ENCODE data around the gene ZNF275. TPM values are rescaled to one million over a fixed set of nuclear protein-coding genes. Genes with fewer than 3 reads are reported as not detected.
A peak's percentile ranks its signal among the peaks of the same experiment; 100 is the strongest.
"Not testable (repeated sequence)": the region's sequence is repeated elsewhere in the genome, so short reads cannot be mapped to it uniquely, and the experiment has no call there.

ZNF275 gene, protein sequence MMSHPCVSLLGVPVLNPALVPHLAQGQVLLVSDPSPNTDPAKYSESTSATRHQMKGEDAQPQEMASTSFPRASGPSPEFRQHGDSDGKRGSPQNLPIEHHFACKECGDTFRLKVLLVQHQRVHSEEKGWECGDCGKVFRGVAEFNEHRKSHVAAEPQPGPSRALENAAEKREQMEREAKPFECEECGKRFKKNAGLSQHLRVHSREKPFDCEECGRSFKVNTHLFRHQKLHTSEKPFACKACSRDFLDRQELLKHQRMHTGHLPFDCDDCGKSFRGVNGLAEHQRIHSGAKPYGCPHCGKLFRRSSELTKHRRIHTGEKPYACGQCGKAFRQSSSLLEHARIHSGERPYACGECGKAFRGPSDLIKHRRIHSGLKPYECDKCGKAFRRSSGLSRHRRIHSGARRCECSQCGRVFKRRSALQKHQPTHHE
- total RNA-seq: 10 to 100 TPM in 2 of 3 donors, 1 to 10 TPM in 1; 8.3 to 13.3 (median 12.8) TPM

DNA sequence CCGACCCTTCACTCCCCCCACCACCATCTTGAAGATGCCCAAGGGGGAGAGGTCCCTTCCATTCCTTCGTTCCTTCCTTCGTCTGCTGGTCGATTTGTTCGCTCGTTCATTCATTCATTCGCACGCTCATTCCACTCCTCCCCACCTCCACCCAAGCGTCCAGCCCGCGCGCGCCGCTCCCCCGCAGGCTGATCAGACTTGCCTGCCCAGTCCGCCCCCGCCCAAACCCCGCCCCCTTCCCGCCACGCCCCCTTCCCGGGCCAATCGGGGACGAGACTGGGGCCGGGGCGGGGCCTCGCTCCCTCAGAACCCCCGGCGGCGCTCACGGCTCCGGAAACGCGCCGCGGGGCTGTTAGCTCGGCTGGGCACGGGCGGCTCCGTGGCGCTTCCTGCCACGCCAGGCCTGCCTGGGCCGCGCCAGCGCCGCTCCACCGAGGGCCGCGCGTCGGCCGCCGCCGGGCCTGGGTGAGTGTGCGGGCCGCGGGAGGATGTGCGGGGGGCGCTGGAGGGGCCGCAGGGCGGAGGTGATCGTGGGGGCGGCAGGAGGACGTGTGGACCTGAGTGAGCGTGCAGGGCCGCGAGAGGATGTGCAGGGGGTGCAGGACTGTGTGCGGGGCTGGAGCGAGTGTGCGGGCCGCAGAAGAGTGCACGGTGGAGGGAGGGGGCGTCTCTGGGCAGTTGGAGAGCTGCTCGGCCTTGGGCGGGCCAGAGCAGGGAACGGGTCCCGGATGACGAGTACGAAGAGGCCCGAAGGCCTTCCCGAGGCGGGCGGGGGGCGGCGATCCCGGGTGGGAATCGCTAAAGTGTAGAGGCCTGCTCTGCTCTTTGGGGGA lies at the start of gene ZNF275:
Gene ZNF275 (plus strand): TSS at position 333 of the 833 bp plus-strand sequence. CDS start 2,527 bp downstream, outside the sequence.
- Histone ChIP-seq H3K9me3 (peaks cover 0 to 7% of the 10 kb centered on the region in 2 donors), H3K27ac (peak within 1 kb of the TSS; percentile 15 to 35), H3K4me3 (peak within 1 kb of the TSS; percentile 62 to 79 (median 64)), H3K36me3 (no peaks in the 10 kb centered on the region), H3K27me3 (peaks cover 0 to 9% of the 10 kb centered on the region in 2 donors), H3K4me1 (no peaks in the 10 kb centered on the region)
- no peak for TF ChIP-seq POLR2A (IDR thresholded peaks at IDR 0.05)
- TF ChIP-seq POLR2AphosphoS5 (IDR thresholded peaks at IDR 0.05): no peak
- TF ChIP-seq, protein P1, sequence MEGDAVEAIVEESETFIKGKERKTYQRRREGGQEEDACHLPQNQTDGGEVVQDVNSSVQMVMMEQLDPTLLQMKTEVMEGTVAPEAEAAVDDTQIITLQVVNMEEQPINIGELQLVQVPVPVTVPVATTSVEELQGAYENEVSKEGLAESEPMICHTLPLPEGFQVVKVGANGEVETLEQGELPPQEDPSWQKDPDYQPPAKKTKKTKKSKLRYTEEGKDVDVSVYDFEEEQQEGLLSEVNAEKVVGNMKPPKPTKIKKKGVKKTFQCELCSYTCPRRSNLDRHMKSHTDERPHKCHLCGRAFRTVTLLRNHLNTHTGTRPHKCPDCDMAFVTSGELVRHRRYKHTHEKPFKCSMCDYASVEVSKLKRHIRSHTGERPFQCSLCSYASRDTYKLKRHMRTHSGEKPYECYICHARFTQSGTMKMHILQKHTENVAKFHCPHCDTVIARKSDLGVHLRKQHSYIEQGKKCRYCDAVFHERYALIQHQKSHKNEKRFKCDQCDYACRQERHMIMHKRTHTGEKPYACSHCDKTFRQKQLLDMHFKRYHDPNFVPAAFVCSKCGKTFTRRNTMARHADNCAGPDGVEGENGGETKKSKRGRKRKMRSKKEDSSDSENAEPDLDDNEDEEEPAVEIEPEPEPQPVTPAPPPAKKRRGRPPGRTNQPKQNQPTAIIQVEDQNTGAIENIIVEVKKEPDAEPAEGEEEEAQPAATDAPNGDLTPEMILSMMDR (IDR thresholded peaks at IDR 0.05): no peak
- intact Hi-C loops (cut with DNase I; ENCODE audit: low total_unique reads): no loop called here
- peak; percentile 47 to 62 for DNase-seq (ENCODE audit: low spot score in 2 of 2)

DNA sequence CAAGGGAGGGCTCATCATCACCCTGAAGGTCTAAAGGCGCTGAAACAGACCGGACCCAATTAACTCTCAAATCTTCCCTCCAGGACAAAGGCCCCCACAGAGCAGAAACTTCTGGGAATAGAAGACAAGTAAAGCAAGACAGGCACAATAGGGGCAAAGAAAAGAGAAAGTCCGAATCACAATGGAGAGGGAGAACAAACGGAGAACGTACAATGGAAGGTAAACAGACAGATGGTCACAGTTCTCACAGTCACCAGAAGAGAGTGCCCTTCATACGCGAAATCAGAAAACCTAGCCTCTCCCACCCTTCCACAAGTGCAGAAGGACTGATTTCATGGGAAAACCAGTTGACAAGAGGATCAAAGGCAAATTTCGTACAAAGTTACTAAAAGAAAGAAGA lies 48.3 kb upstream of the ZNF275 start:
- intact Hi-C loops (cut with DNase I; ENCODE audit: low total_unique reads); H3K4me3 ChIP-seq; H3K9me3 ChIP-seq; DNase-seq (ENCODE audit: low spot score in 2 of 2); H3K27ac ChIP-seq; H3K4me1 ChIP-seq; H3K36me3 ChIP-seq; H3K27me3 ChIP-seq: not testable (repeated sequence)

DNA sequence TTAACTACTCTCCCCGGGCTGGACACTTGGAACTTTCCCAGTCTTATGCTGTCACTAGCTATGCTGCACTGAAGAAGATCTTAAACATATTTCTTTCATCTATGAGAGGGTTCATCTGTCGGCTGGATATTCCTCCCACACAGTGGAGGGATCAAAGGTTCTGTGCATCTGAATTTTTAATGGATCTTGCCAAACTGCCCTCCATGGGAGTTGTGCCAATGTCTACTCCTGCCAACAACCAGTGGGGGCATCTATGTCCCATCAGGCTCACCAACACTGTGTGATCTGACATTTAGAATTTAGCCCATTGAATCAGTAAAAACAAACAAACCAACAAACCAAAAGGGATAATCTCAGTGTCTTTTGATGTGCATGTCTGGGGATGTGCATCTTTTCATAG lies 45.1 kb upstream of the ZNF275 start:
- H3K27me3 ChIP-seq; H3K9me3 ChIP-seq; intact Hi-C loops (cut with DNase I; ENCODE audit: low total_unique reads); DNase-seq (ENCODE audit: low spot score in 2 of 2); H3K36me3 ChIP-seq; H3K4me1 ChIP-seq; H3K4me3 ChIP-seq; H3K27ac ChIP-seq: not testable (repeated sequence)

DNA sequence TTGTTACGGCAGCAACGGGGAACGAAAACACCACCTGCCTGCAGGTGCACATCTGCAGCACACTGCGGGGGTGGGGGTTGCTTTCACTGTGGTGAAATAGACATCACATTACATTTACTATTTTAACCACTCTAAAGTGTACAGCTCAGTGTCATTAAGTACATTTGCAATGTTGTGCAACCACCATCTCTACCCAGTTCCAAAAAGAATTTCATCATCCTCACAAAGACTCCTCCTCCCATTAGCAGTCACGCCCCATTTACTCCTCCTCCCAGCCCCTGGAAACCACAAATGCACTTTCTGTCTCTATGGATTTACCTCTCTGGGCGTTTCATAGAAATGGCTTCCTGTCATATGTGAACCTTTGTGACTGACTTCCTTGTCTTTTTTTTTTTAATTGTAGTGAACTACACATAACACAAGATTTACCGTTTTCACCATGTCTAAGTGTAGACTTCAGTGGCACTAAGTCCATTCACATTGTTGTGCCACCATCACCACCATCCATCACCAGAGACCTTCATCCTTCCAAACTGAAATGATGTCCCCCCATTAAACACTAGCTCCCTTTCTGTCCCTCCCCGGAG lies 40.4 kb upstream of the ZNF275 start:
- H3K27ac ChIP-seq; intact Hi-C loops (cut with DNase I; ENCODE audit: low total_unique reads); H3K36me3 ChIP-seq; DNase-seq (ENCODE audit: low spot score in 2 of 2); H3K4me1 ChIP-seq; H3K9me3 ChIP-seq; H3K4me3 ChIP-seq: not testable (repeated sequence)
- peaks cover 0 to 12% of the 10 kb centered on the region in 2 donors for H3K27me3 ChIP-seq

DNA sequence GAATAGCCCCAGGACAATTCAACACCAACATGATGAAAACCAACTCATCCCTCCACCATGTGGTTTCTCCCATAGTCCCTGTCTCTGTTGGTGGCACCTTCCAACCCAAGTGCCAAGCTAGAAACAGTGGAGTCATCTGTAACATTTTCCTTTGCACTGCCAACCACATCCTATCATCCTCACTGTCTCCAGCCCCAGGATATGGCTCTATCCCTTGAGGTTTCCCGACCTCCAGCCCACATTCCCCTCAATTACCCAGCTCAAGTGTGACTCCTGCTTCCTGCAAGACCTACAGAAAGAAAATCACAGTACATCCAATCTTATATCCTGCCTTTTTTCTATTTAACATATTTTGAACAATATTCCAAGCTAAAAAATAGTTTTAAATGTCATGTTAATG lies 36.6 kb upstream of the ZNF275 start:
- DNase-seq (ENCODE audit: low spot score in 2 of 2): no peak
- H3K4me3 ChIP-seq: no peak overlapping the region
- no peaks in the 10 kb centered on the region for H3K9me3 ChIP-seq
- TF ChIP-seq POLR2AphosphoS5 (IDR thresholded peaks at IDR 0.05) (no peak), POLR2A (IDR thresholded peaks at IDR 0.05) (no peak)
- TF ChIP-seq, protein P1 (IDR thresholded peaks at IDR 0.05): no peak
- intact Hi-C loops (cut with DNase I; ENCODE audit: low total_unique reads): no loop called here
- H3K36me3 ChIP-seq: no peaks in the 10 kb centered on the region
- peaks cover 0 to 24% of the 10 kb centered on the region in 2 donors for H3K27me3 ChIP-seq
- H3K4me1 ChIP-seq: no peaks in the 10 kb centered on the region
- no peak overlapping the region for H3K27ac ChIP-seq

DNA sequence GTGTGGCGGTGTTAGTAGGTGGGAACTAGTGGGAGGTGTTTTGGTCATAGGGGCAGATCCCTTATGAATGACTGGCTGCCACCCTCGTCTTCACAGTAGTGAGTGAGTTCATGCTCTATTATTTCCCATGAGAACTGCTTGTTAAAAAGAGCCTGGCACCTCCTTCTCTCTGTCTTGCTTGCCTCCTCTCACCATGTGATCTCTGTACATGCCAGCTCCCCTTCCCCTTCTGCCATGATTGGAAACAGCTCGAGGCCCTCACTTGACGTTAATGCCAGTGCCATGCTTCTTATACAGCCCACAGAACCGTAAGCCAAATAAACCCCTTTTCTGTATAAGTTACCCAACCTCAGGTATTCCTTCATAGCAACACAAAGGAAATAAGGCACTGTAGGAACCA lies 34.1 kb upstream of the ZNF275 start:
- Histone ChIP-seq H3K36me3 (no peaks in the 10 kb centered on the region), H3K27me3 (peaks cover 0 to 47% of the 10 kb centered on the region in 2 donors), H3K4me1 (no peaks in the 10 kb centered on the region), H3K4me3 (no peak overlapping the region), H3K27ac (no peak overlapping the region), H3K9me3 (no peaks in the 10 kb centered on the region)
- intact Hi-C loops (cut with DNase I; ENCODE audit: low total_unique reads): no loop called here
- no peak for DNase-seq (ENCODE audit: low spot score in 2 of 2)
- TF ChIP-seq POLR2A (IDR thresholded peaks at IDR 0.05) (no peak), POLR2AphosphoS5 (IDR thresholded peaks at IDR 0.05) (no peak)
- TF ChIP-seq, protein P1 (IDR thresholded peaks at IDR 0.05): no peak

Data from breast epithelium (tissue), 4 donors.